Stomach (tissue), 4 donors: ENCODE data around the gene ZMYND8.

Experiments
- CTCF ChIP-seq, 7 experiments: fragments of 450-650 bp in 4 of 7; fragments of 200-600 bp in 3 of 7; sonication (generic) in 3 of 7; IDR thresholded peaks; one replicate each; pipeline ENCODE4 v1.5.1; 2016 to 2019; ENCODE audit warnings: antibody characterized with exemption in 7 of 7, control low read depth in 2 of 7, mild to moderate bottlenecking in 1 of 7
- EP300 ChIP-seq: sonication (generic); formaldehyde crosslinking; IDR thresholded peaks from one replicate; pipeline ENCODE4 v1.6.1; 2017; ENCODE audit warnings: antibody characterized with exemption
- POLR2A ChIP-seq, 4 donors: fragments of 450-650 bp; IDR thresholded peaks; one replicate each; pipeline ENCODE4 v1.6.1; 2016; ENCODE audit warnings: antibody characterized with exemption in 4 of 4, control low read depth in 2 of 4, mild to moderate bottlenecking in 1 of 4, moderate library complexity in 1 of 4
- POLR2AphosphoS5 ChIP-seq, 3 donors: sonication (generic); formaldehyde crosslinking; IDR thresholded peaks; one replicate each; pipeline ENCODE4 v1.6.1; 2016; ENCODE audit warnings: antibody characterized with exemption in 3 of 3

GRCh38 chr20:47319517-47320252 is 36.8 kb downstream of the ZMYND8 start:
- TF ChIP-seq CTCF (IDR thresholded peaks at IDR 0.05) (no peak), POLR2A (IDR thresholded peaks at IDR 0.05) (no peak), EP300 (no peak), POLR2AphosphoS5 (IDR thresholded peaks at IDR 0.05) (peak; percentile 13 to 88 (median 74))
